GM19025 (cell line): ENCODE measurements around the gene REXO1.

Source experiments
- ATAC-seq: cut with Tn5 transposase; IDR thresholded peaks from one replicate; pipeline ENCODE4 v1.9.1; 2021; ENCODE audit warnings: mild to moderate bottlenecking, low read depth, moderate library complexity; ENCODE audit not compliant: unreplicated experiment

Gene REXO1

DNA sequence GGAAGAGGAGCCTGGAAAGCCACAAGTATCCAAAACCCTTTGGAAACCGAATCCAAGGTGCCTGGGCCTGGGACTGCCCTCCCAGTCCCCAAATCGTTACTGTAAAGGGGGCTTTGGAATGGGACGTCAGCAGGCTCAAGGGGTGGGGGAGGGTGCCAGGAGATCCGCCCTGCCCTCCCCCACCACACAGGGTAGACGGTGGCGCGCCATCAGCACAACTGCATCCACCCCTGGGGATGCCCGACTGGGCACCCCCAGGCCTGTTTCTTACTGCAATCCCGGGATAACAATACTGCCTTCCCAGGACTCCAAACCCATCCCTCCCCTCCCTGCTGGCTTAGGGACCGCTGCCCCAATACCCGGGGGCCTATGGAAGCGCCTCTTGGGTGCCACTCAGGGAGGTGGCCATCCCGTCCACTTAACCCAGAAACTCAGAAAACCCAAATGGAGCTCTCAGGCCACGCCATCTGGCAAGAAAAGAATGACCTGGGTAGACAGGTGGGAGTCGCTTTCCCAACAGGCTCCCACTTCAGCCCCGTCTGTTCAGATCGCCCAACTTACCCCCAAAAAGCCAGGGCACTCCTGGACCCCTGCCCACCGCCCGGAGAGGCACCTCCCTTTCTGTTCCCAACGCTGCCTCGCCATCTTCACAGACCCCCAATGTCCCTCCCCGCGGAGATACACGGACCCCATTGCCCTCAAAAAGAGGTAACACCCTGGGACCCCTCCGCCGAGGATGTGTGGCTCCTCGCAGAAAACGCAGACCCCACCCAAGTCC lies 12.7 kb upstream of the REXO1 start:
- no peak for ATAC-seq

GRCh38 chr19:1860042-1860775 lies 11.9 kb upstream of the REXO1 start:
- no peak for ATAC-seq

- ATAC-seq = no peak
Observed at GRCh38 chr19:1859331-1859781, 11.1 kb upstream of the REXO1 start.

DNA sequence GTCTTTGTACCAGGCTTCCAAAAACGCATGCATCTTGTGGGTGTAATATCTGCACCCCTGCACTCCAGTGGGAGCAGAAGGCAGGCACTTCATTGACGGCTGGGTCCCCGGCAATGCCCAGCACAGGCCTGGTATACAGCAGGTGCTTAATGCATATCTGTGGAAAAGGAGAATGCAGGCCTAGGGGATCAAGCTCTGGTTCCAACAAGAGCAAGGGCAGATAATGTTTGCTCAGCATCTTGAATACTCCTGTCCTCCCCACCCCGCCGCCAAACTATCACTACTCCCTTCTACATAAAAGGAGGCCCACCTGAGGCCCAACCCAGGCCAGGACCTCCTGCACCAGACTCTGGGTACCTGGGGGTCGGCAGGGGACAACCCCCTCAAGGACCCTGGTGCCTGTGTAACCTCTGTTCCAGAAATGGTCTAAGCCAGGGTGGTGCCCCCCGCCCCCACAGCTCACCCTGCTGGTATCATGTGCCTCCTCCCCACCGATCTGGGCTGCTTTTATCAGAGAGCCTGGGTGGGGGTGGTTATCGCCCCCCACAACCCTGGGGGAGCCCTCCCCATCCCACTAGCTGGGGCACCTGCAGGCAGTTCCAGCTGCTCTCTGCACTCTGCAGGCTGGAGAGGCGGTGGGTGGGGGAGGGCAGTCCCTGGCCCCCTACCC lies 10.3 kb upstream of the REXO1 start:
- ATAC-seq = no peak

- no peak for ATAC-seq
Observed at GRCh38 chr19:1857648-1858326, 9.5 kb upstream of the REXO1 start.

DNA sequence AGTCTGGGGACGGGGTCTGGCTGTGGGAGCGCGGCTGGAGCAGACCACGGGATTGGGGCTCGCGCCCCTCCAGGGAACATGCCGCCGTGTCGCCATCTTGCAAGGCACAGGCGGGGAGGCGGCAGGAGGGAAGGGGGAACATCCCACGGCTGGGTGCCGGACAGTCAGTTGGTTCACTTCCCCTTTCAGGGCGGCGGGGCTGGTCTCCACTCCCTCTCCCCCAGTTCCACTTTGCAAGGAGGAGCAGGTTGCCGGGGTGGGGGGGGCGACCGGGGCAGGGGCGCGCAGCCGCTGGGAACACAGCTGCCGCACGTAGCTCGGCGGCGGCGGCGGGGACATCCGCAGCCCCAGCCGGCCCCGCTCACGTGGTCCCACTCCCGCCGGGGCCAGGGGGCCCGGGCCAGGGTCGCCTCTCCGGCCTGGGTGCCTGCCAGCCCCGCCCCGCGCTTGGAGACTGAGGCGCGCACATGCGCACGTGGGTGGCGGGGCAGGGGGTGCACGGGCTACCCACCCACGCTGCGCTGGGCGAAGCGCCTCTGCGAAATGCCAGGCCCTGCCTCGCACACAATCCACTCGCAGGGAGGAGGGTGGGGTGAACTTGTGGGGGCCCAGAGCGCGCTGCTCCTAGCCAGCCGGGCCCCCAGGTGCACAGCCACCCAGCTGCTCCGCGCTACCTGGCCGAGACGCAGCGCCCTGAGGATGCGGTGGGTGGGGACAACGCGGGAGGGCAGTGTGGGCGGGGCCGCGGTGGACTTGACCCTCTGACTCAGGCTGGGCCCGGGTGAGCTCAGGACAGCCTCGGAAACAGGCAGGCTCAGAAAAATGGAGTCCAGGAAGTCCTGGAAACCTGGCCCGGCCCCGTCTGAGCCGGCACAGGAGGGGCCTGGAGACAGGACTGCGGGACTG lies 8.7 kb upstream of the REXO1 start:
- no peak for ATAC-seq

DNA sequence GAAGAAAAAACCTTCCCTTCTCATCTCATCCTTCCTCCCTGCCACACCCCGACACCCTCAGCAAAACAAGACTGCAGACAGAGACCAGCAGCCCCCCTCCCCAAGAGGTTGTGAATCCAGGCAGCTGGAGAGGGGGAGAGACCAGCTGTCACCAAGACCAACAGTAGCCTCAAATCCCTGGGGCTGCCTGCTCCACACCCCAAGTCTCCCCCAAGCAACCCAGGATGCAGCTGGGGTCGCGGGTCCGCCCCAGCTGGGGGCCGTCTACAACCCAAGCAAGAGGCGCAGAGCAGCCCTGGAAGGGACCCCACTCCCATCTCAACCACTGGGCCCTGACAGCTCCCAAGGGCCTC lies 8.0 kb upstream of the REXO1 start:
- ATAC-seq = no peak

- ATAC-seq = no peak
Observed at GRCh38 chr19:1855828-1856255, 7.6 kb upstream of the REXO1 start.

GRCh38 chr19:1855040-1855827 lies 7.0 kb upstream of the REXO1 start:
- peak; percentile 61 for ATAC-seq

- ATAC-seq = no peak
Observed at GRCh38 chr19:1854542-1855039, 6.3 kb upstream of the REXO1 start.

DNA sequence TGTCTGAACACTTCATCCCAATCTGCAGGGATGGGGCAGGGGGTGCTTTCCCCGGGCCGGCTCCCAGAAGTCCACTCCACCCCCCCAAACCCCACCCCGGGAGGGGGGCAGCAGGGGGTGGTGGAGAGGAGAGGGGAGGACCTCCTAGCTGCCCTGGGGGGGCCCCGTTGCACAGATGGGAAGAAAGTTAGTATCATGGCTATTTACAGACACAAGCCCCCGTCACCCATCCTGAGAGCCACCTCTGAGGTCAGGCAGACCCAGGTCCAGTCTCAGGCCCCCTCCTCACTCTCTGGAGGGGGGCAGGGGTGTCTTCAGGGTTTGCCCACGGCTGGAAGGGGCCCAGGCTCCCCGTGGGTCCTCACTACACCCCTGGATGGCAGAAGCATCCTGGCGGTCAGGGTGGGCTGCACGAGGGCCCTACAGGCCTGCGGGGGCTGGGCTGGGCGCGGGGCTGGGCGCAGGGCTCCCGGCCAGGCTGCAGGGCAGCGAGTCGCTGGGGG lies 5.8 kb upstream of the REXO1 start:
- ATAC-seq = no peak

- ATAC-seq = no peak
Observed at GRCh38 chr19:1853295-1854038, 5.2 kb upstream of the REXO1 start.

DNA sequence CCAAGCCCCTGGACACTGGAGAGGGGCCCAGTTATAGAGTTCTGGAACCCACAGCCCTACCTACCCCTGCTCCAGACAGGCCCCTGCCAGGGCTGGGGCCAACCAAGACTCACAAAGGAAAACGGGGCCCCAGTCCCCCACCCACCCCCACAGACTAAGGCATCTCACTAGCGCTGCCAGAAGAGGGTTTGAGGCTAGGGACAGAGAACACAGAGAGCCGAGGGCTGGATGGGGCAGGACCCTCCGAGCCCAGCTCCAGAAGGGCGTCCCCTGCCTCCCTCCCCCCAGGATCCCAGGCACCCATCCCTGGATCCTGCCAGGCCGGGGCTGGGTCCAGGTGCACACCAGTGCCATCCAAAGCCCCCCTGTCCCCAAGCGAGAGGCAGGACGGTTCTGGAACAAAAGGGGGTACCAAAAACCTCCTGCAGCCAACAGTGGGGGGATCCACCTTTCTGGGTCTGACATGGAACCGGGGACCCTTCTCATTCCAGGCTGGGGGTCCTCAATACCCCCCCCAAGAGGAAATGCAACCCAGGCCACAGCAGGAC lies 4.4 kb upstream of the REXO1 start:
- ATAC-seq = no peak

DNA sequence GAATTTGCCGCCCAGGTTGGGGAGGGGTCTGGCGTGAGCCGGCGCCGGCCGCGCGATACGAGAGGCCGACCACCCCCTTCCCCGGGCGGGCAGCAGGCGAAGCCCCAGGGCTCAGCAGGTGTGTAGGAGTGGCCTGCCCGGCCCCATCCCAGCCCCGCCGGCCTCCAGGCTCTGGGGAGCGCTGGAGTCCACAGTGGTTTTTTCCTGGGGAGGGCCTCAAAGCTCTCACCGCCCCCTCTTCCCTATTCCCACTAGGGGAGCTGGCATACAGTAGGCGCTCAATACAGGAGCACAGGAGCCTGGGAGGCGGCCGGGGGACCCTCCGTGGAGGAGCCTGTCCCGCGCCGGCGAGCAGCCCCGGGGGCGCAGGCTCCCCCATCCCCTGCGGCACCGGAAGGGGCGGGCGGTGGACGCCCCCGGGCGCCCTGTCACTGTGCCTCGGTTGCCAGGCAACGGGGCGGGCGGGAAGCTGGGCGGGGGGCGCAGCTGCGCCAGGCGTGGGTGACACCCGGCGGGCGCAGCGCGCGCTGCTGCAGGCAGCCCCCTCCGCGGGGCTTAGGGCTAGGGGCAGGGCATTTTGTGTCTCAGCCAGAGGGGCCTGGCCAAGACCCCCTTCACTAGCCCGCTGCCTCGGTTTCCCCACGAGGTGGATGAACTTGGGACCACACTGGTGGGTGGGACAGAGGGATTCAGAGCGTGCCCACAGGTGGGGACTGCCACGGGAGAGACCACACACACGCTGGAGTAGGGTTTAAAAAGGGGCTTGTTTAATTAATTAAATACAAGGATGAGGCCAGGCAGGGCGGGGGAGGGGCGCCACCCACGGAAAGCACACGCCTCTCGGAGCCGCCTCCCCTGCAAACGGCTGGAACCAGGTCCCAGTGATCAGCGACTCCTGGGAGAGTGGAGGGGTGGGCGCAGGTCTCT lies 3.6 kb upstream of the REXO1 start:
- no peak for ATAC-seq

GRCh38 chr19:1850809-1851653 lies 2.7 kb upstream of the REXO1 start:
- no peak for ATAC-seq

DNA sequence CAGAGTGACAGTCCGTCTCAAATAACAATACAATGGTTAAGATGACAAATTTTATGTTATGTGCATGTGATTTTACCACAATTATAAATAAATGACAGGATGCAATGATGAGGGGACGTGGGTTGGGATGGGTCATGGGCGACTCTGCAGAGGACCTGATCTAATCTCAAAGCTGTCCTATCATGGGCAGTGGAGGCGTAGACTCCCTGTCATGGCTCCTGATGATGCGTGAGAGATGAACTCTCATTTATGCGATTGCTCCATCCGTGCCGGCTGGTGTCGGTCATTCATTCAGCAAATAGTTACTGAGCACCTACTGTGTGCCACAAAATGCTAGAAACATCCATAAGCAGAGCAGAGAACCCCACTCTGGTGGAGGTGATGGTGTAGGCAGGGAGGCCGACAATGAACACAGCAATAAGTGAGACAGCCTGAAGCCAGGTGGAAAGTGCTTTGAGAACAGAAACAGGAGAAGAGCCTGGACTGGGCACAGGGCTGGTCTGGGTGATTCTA lies 1.7 kb upstream of the REXO1 start:
- no peak for ATAC-seq
